Fibroblast of lung (primary cell): Measurements from ENCODE around the gene TBC1D22A. TPM values are rescaled to one million over a fixed set of nuclear protein-coding genes. Genes with fewer than 3 reads are reported as not detected.

Experiments
- DNase-seq, 2 donors: peaks; one replicate each; pipeline versions ENCODE4 v3.0.0 to v3.0.0-alpha.2; 2010; ENCODE audit warnings: low read depth in 2 of 2
- H2AFZ ChIP-seq: 2 replicates; pipeline ENCODE4 v1.5.1; 2012; ENCODE audit warnings: low read length, control low read depth, inconsistent platforms
- H3K27ac ChIP-seq: 2 replicates; pipeline ENCODE4 v1.5.1; 2011; ENCODE audit warnings: low read length, control low read depth; ENCODE audit not compliant: insufficient read depth
- H3K27me3 ChIP-seq: 2 replicates; pipeline ENCODE4 v1.5.1; 2011; ENCODE audit warnings: mild to moderate bottlenecking, low read length; ENCODE audit not compliant: control insufficient read depth, insufficient read depth
- H3K36me3 ChIP-seq: 2 replicates; pipeline ENCODE4 v1.5.1; 2011; ENCODE audit warnings: low read length; ENCODE audit not compliant: control insufficient read depth, insufficient read depth
- H3K4me1 ChIP-seq: 2 replicates; pipeline ENCODE4 v1.5.1; 2011; ENCODE audit warnings: low read length; ENCODE audit not compliant: control insufficient read depth, insufficient read depth; ENCODE audit errors: extremely low read depth
- H3K4me2 ChIP-seq: 2 replicates; pipeline ENCODE4 v1.5.1; 2011; ENCODE audit warnings: low read length, control low read depth; ENCODE audit not compliant: insufficient read depth; ENCODE audit errors: extremely low read depth
- H3K4me3 ChIP-seq, 4 experiments: fragments of 200-600 bp in 1 of 4; sonication (generic) in 1 of 4; replicated peaks in 1 of 4; 2 replicates each; pipeline ENCODE4 v1.5.1; 2011 to 2016; ENCODE audit warnings: low read length in 4 of 4, low read depth in 3 of 4, mild to moderate bottlenecking in 3 of 4, control low read depth in 2 of 4, inconsistent platforms in 1 of 4, mixed read lengths in 1 of 4; ENCODE audit not compliant: insufficient read depth in 1 of 4; ENCODE audit errors: control extremely low read depth in 1 of 4
- H3K79me2 ChIP-seq: 2 replicates; pipeline ENCODE4 v1.5.1; 2012; ENCODE audit warnings: mild to moderate bottlenecking, low read length, inconsistent platforms; ENCODE audit not compliant: control insufficient read depth, insufficient read depth
- H3K9ac ChIP-seq: 2 replicates; pipeline ENCODE4 v1.5.1; 2011; ENCODE audit warnings: mild to moderate bottlenecking, low read length, control low read depth; ENCODE audit not compliant: insufficient read depth
- H3K9me3 ChIP-seq: 2 replicates; pipeline ENCODE4 v1.5.1; 2012; ENCODE audit warnings: low read depth, low read length; ENCODE audit not compliant: control insufficient read depth, insufficient read depth
- H4K20me1 ChIP-seq: 2 replicates; pipeline ENCODE4 v1.5.1; 2011; ENCODE audit warnings: low read length; ENCODE audit not compliant: control insufficient read depth, insufficient read depth; ENCODE audit errors: extremely low read depth
- EZH2 ChIP-seq: IDR thresholded peaks from 2 replicates; pipeline ENCODE4 v1.5.1; 2012; ENCODE audit warnings: low read length, control low read depth, mild to moderate bottlenecking; ENCODE audit errors: missing control alignments
- polyA plus RNA-seq, 2 donors: library from polyadenylated mRNA; depleted of rRNA in 1 of 2; stranded (reverse) in 1 of 2; unstranded in 1 of 2; fragments of >200 nt; gene quantifications; 2 replicates each; pipeline ENCODE4 v1.2.1, GENCODE V29; 2011 to 2012; ENCODE audit warnings: missing spikeins in 1 of 2
- total RNA-seq: library from RNA; depleted of rRNA; stranded (reverse); fragments of >200 nt; gene quantifications from 2 replicates; pipeline ENCODE4 v1.2.1, GENCODE V29; 2014
- TF ChIP-seq, protein P1 (sequence below), 2 donors: IDR thresholded peaks in 1 of 2; conservative IDR thresholded peaks in 1 of 2; 1 replicate in 1 of 2; 2 replicates in 1 of 2; pipeline ENCODE4 v1.5.1; 2011 to 2012; ENCODE audit warnings: low read length in 2 of 2, control low read depth in 1 of 2, inconsistent platforms in 1 of 2, low read depth in 1 of 2, mild to moderate bottlenecking in 1 of 2

The TBC1D22A gene
- total and polyA plus RNA-seq, 2 donors (not counting 1 experiment from before 2014, with no cell fraction given), result 11.6 to 17.6 TPM

DNA sequence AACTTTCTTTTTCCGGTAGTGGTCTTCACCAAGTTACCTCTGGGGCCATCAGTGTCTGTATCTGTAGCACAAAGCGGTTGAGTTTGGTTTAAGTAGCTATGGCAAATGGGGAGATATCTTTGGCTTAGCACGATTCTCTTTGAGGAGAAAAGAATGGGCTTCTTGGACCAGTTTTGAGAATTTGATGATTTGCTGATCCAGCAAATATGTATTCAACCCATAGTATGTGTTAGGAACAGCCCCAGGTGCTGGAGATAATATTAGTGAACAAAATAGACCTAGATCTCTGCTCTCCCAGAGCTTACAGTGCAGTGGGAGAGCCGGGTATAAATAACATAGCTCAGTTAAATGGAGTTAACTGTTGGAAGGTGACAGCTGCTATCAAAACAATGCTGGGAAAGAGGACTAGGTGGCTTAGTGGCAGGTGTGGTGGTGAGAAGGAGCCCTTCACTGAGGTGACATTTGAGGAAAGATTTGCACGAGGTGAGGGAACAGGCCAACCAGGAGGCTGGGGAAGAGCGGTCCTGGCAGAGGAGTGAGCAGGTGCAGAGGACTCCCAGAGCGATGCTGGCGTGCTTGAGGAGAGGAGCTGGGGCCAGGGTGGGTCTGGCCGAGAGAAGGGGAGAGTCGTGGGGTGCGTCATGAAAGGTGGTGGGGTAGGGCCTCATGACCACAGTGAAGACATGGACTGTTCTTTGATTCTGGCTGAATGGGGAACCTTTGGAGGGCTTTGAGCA, 5.0 kb downstream of the TBC1D22A start:
- no peak overlapping the region for H3K4me2 ChIP-seq
- H3K79me2 ChIP-seq, result peaks cover 54% of the 10 kb centered on the region
- H3K4me1 ChIP-seq, result peaks cover 5% of the 10 kb centered on the region
- no peaks in the 10 kb centered on the region for H3K27me3 ChIP-seq
- H4K20me1 ChIP-seq, result no peaks in the 10 kb centered on the region
- no peak for DNase-seq
- no peak overlapping the region for H3K9ac ChIP-seq
- no peaks in the 10 kb centered on the region for H3K36me3 ChIP-seq
- H3K9me3 ChIP-seq, result no peaks in the 10 kb centered on the region
- H2AFZ ChIP-seq, result no peak overlapping the region
- no peak overlapping the region for H3K4me3 ChIP-seq
- H3K27ac ChIP-seq, result no peak overlapping the region
- TF ChIP-seq, protein P1, sequence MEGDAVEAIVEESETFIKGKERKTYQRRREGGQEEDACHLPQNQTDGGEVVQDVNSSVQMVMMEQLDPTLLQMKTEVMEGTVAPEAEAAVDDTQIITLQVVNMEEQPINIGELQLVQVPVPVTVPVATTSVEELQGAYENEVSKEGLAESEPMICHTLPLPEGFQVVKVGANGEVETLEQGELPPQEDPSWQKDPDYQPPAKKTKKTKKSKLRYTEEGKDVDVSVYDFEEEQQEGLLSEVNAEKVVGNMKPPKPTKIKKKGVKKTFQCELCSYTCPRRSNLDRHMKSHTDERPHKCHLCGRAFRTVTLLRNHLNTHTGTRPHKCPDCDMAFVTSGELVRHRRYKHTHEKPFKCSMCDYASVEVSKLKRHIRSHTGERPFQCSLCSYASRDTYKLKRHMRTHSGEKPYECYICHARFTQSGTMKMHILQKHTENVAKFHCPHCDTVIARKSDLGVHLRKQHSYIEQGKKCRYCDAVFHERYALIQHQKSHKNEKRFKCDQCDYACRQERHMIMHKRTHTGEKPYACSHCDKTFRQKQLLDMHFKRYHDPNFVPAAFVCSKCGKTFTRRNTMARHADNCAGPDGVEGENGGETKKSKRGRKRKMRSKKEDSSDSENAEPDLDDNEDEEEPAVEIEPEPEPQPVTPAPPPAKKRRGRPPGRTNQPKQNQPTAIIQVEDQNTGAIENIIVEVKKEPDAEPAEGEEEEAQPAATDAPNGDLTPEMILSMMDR (conservative IDR thresholded peaks at IDR 0.05 in 1 of 2, IDR thresholded peaks at IDR 0.05 in 1 of 2; ENCODE audit: low read depth in 1 of 2, low read length in 2 of 2), result no peak
- no peak for TF ChIP-seq EZH2

DNA sequence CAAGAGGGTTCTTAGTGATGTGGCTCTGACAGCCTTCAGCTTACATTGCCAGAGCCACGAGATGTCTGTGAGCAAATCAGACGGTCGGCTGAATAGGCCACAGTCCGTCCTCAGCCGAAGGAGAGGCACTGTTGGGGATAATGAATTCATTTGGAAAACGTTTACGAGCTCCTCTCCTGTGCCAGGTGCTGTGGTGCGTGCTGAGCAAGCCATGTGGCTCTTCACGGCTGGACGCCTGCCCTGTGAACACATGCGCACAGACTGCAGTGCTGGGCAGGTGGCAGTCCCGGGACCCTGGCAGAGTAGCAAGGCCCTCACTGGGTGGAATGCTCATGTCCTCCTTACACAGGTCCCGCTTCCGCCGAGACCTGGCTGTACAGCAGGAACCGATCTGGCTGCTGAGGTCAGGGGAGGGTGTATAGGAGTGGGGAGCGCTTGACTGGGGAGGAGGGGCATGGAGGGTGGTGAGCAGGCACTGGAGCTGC, 6.8 kb downstream of the TBC1D22A start:
- H3K27me3 ChIP-seq, result no peaks in the 10 kb centered on the region
- no peak for DNase-seq
- TF ChIP-seq EZH2, result no peak
- TF ChIP-seq, protein P1 (conservative IDR thresholded peaks at IDR 0.05 in 1 of 2, IDR thresholded peaks at IDR 0.05 in 1 of 2; ENCODE audit: low read depth in 1 of 2, low read length in 2 of 2), result no peak
- H3K4me1 ChIP-seq, result peaks cover 3% of the 10 kb centered on the region
- H3K9me3 ChIP-seq, result no peaks in the 10 kb centered on the region
- H3K4me2 ChIP-seq, result no peak overlapping the region
- H2AFZ ChIP-seq, result no peak overlapping the region
- H4K20me1 ChIP-seq, result no peaks in the 10 kb centered on the region
- H3K79me2 ChIP-seq, result peaks cover 42% of the 10 kb centered on the region
- no peak overlapping the region for H3K9ac ChIP-seq
- H3K27ac ChIP-seq, result no peak overlapping the region
- H3K4me3 ChIP-seq, result no peak overlapping the region
- H3K36me3 ChIP-seq, result no peaks in the 10 kb centered on the region

GRCh38 chr22:46769706-46770105, 7.3 kb downstream of the TBC1D22A start:
- Histone ChIP-seq H3K9me3 (no peaks in the 10 kb centered on the region), H3K4me3 (no peak overlapping the region), H3K27ac (no peak overlapping the region), H3K27me3 (no peaks in the 10 kb centered on the region), H3K79me2 (peaks cover 39% of the 10 kb centered on the region), H3K9ac (no peak overlapping the region), H3K4me1 (peaks cover 3% of the 10 kb centered on the region), H3K4me2 (no peak overlapping the region), H2AFZ (no peak overlapping the region), H4K20me1 (no peaks in the 10 kb centered on the region), H3K36me3 (no peaks in the 10 kb centered on the region)
- no peak for TF ChIP-seq EZH2
- TF ChIP-seq, protein P1 (conservative IDR thresholded peaks at IDR 0.05 in 1 of 2, IDR thresholded peaks at IDR 0.05 in 1 of 2; ENCODE audit: low read depth in 1 of 2, low read length in 2 of 2), result no peak
- no peak for DNase-seq
